Breast epithelium (tissue), 3 donors: ENCODE results near the gene ANKDD1A.

Source experiments
- POLR2A ChIP-seq: fragments of 450-650 bp; IDR thresholded peaks from one replicate; pipeline ENCODE4 v1.6.1; 2016; ENCODE audit warnings: antibody characterized with exemption, mild to moderate bottlenecking, moderate library complexity
- POLR2AphosphoS5 ChIP-seq, 3 donors: sonication (generic); formaldehyde crosslinking; IDR thresholded peaks; one replicate each; pipeline ENCODE4 v1.6.1; 2017; ENCODE audit warnings: antibody characterized with exemption in 3 of 3
- TF ChIP-seq, protein P1 (sequence below), 3 donors: fragments of 450-650 bp; IDR thresholded peaks; one replicate each; pipeline ENCODE4 v1.5.1; 2016 to 2017; ENCODE audit warnings: antibody characterized with exemption in 3 of 3, mild to moderate bottlenecking in 3 of 3, moderate library complexity in 3 of 3

DNA sequence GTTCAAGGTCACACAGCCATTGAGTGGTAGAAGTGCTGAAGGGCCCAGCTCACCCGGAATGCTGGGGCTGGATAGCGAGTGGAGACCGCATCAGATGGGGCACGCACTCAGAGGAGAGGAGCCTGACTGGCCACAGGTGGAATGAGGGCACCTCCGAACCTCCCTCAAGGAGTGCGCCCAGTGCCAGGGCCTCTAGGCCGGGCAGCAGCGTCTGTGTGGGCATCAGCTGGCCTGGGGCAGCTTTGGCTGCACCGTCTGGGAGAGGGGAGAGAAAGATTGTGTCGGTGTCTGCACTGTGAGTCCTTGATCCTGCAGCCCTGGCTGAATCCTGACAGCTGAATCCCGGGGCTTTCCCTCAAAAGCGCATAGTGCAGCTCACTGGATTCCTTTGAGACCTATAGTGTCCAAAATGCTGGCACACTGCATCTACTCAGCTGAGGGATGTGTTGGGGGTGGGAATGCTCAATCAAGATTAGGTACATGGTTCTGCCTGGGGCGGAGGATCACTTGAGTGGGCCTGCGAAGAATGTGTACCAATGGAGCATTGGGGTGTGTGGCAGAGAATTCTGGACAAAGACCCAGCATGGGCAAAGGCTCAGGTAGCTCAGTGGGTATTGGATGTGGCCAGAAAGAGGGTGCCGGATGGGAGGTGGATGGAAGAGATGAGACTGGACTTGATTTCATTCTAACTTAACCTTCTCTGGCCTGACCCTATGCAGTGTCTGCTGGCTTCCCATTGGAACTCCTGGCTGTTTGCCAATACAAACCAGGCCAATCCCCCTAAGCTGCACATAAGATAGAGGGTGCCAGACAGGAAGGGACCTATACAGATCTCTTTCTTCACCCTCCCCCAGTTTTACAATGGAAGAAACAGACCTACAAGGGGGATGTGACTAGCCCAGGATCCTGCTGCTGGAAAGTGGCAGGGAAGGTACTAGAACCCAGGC is 950 bp downstream of the ANKDD1A start:
- no peak for TF ChIP-seq POLR2A
- TF ChIP-seq, protein P1, sequence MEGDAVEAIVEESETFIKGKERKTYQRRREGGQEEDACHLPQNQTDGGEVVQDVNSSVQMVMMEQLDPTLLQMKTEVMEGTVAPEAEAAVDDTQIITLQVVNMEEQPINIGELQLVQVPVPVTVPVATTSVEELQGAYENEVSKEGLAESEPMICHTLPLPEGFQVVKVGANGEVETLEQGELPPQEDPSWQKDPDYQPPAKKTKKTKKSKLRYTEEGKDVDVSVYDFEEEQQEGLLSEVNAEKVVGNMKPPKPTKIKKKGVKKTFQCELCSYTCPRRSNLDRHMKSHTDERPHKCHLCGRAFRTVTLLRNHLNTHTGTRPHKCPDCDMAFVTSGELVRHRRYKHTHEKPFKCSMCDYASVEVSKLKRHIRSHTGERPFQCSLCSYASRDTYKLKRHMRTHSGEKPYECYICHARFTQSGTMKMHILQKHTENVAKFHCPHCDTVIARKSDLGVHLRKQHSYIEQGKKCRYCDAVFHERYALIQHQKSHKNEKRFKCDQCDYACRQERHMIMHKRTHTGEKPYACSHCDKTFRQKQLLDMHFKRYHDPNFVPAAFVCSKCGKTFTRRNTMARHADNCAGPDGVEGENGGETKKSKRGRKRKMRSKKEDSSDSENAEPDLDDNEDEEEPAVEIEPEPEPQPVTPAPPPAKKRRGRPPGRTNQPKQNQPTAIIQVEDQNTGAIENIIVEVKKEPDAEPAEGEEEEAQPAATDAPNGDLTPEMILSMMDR (IDR thresholded peaks at IDR 0.05): no peak
- TF ChIP-seq POLR2AphosphoS5 (IDR thresholded peaks at IDR 0.05): no peak
